D341Med (cell line): ENCODE results near the gene MUC22.
A peak's percentile ranks its signal among the peaks of the same experiment; 100 is the strongest.

Source experiments
- DNase-seq: peaks from one replicate; pipeline ENCODE4 v3.0.0; 2012; ENCODE audit warnings: low spot score

The MUC22 gene

GRCh38 chr6:31079656-31080261, 69.5 kb downstream of the MUC22 start:
- peak; percentile 72 for DNase-seq

GRCh38 chr6:31081872-31082271, 71.6 kb downstream of the MUC22 start:
- DNase-seq = no peak

GRCh38 chr6:31083742-31084354, 73.6 kb downstream of the MUC22 start:
- peak; percentile 80 for DNase-seq
